ENCODE data around the gene PRSS38. TPM values are rescaled to one million over a fixed set of nuclear protein-coding genes. Genes with fewer than 3 reads are reported as not detected.

Gene PRSS38
- total and polyA plus RNA-seq, 11 donors = not detected

DNA sequence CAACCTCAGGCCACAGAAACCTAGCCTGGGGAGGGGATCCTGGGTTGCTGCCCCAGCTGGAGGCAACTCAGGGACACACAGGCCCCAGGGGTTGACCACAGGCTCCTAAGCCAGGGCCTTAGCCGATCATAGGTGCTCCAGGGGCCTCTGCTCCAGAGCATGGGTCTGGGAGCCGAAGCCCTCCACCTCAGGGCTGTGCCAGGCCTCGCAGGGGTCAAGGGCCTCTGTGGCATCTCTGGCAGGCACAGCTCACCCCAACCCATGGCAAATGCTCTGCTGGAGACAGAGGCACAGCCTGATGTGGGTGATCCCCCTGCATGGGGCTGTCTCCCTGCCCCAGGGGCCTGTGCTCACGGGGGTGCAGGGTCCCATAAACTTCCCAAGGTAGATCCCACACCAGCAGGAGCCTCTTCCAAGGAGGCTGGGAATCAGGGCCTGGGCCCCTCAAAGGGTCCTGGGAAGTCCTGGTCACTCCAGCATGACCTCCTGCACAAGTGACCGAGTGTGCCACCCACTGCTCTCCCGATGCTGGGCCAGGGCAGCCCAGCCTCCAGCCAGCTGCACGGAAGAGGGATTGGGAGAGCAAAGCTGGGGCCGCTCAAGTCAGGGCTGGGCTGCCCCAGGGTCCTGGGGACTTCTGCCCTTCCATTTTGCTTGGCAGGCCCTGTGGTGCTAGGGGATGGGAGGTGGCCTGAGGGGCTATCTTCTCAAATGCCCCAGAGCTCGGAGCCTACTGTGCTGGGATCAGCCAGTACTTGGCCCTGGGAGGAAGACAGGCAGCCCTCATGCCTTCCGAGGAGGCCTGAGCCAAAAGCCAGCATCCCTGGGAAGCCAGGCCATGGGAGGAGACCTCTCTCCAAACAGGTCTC is 22.2 kb upstream of the PRSS38 start:
- Histone ChIP-seq H3K36me3 (no peaks in the 10 kb centered on the region), H3K4me1 (peaks cover 0 to 20% (median 10%) of the 10 kb centered on the region in 12 donors), H3K27ac (peak overlapping the region in 2 of 12 donors; percentile 6 to 50), H3K4me3 (no peak overlapping the region), H3K9me3 (no peaks in the 10 kb centered on the region), H3K27me3 (peaks cover 0 to 9% (median 0%) of the 10 kb centered on the region in 9 donors)
- intact Hi-C loops (cut with DNase I) = no loop called here
- WGBS, 4 donors = 76 to 100% (median 88%) methylated on average over 2 to 10 of the region's 10 CpGs
- peak in 1 of 5 donors; percentile 25 for DNase-seq
- TF ChIP-seq, protein P1, sequence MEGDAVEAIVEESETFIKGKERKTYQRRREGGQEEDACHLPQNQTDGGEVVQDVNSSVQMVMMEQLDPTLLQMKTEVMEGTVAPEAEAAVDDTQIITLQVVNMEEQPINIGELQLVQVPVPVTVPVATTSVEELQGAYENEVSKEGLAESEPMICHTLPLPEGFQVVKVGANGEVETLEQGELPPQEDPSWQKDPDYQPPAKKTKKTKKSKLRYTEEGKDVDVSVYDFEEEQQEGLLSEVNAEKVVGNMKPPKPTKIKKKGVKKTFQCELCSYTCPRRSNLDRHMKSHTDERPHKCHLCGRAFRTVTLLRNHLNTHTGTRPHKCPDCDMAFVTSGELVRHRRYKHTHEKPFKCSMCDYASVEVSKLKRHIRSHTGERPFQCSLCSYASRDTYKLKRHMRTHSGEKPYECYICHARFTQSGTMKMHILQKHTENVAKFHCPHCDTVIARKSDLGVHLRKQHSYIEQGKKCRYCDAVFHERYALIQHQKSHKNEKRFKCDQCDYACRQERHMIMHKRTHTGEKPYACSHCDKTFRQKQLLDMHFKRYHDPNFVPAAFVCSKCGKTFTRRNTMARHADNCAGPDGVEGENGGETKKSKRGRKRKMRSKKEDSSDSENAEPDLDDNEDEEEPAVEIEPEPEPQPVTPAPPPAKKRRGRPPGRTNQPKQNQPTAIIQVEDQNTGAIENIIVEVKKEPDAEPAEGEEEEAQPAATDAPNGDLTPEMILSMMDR (IDR thresholded peaks at IDR 0.05) = no peak
- TF ChIP-seq POLR2A (IDR thresholded peaks at IDR 0.05) = no peak
- ATAC-seq = no peak

DNA sequence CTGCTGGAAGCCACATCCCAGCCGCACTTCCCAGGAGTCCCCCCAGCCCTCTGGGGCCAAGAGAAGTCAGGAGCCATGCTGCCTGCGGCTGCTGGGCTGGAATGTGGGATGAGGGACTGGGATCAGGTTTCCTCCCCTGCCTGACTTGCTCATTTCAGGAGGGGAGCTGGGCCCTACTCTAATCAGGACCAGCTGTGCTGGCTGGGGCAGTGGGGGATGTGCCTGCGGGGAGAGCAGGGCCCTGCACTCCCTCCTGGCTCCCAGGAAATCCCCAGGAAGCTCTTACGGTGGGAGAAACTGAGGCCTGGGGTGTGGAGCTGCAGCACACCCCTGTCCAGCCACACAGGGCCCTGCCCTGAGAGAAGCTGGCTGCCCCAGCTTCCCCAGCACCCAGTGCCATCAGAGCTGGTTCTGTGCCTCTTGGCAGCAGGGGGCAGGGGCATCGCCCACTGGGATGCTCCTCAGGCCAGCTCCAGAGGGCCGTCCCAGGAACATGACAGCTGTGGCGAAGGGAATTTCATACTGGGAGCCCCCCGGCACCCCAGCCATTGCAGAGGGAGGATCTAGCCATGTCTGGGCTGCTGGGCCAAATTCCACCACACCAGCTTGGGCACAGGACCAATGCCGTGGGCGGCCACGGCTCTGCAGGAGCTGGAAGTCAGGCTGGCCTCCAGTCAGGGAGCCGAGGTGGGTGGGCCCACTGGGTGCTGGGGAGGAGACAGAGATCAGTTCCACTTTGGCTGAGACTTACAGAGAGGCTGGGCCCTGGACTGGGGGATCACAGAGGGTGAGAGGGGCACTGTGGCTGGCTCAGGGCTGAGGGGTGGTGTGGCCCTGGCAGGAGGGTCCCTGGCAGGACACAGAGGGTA is 21.3 kb upstream of the PRSS38 start:
- H3K4me3 ChIP-seq = no peak overlapping the region
- DNase-seq (peak in 4 of 5 donors; percentile 61 to 81 (median 70)), ATAC-seq (peak; percentile 19 to 77 (median 54))
- no peaks in the 10 kb centered on the region for H3K9me3 ChIP-seq
- no peak for TF ChIP-seq POLR2A (IDR thresholded peaks at IDR 0.05)
- TF ChIP-seq, protein P1 (IDR thresholded peaks at IDR 0.05) = no peak
- H3K4me1 ChIP-seq = peaks cover 0 to 14% (median 7%) of the 10 kb centered on the region in 12 donors
- H3K27ac ChIP-seq = peak overlapping the region in 4 of 12 donors; percentile 6 to 50 (median 23)
- intact Hi-C loops (cut with DNase I) = no loop called here
- H3K36me3 ChIP-seq = no peaks in the 10 kb centered on the region
- WGBS, 4 donors = 49 to 66% (median 61%) methylated on average over 7 to 12 of the region's 12 CpGs
- peaks cover 0 to 4% (median 0%) of the 10 kb centered on the region in 9 donors for H3K27me3 ChIP-seq

DNA sequence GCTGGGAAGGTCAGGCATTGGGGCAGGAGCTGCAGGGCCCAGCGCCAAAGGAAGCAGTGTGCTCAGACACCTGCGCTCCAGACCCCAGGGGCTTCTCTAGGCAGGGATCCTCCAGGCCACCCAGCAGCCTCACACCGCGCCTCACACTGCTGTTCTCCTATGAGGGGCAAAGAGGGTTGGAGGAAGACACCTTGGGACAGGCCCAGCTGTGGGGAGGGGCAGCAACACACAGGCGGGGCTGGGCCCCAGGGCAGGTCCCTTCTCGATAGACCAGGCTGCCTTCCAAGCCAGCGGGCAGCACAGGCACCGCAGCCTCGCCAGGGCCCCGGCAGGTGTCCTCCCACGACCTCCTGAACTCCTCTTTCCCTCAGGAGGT is 20.7 kb upstream of the PRSS38 start:
- peak overlapping the region in 1 of 12 donors; percentile 15 for H3K27ac ChIP-seq
- peaks cover 0 to 4% (median 0%) of the 10 kb centered on the region in 9 donors for H3K27me3 ChIP-seq
- H3K4me1 ChIP-seq = peaks cover 0 to 14% (median 7%) of the 10 kb centered on the region in 12 donors
- TF ChIP-seq, protein P1 (IDR thresholded peaks at IDR 0.05) = no peak
- TF ChIP-seq POLR2A (IDR thresholded peaks at IDR 0.05) = no peak
- H3K9me3 ChIP-seq = no peaks in the 10 kb centered on the region
- intact Hi-C loops (cut with DNase I) = no loop called here
- no peaks in the 10 kb centered on the region for H3K36me3 ChIP-seq
- WGBS, 4 donors = 42 to 75% (median 63%) methylated on average over 9 to 11 of the region's 11 CpGs
- DNase-seq (no peak), ATAC-seq (no peak)
- no peak overlapping the region for H3K4me3 ChIP-seq

DNA sequence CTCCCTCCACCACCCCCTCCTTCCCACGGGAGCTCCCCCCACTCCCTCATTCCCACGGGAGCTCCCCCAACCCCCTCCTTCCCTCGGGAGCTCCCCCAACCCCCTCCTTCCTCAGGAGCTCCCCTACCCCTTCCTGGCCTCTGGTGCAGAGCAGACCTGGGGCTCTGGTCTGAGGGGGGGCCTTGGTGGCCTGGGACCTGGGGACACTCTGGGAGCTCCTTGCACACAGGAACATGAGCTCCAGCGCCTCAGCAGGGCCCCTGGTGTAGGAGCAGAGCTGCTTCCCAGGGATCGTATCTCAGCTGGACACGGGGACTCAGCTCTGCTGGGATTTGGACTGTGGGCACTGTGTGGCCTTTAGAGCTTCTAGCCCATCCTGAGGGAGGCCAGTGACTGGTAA is 19.7 kb upstream of the PRSS38 start:
- intact Hi-C loops (cut with DNase I) = no loop called here
- peaks cover 0 to 14% (median 7%) of the 10 kb centered on the region in 12 donors for H3K4me1 ChIP-seq
- DNase-seq = no peak
- no peak overlapping the region for H3K27ac ChIP-seq
- 55 to 64% (median 62%) methylated on average over 5 to 6 of the region's 6 CpGs for WGBS, 4 donors
- peaks cover 0 to 4% (median 0%) of the 10 kb centered on the region in 9 donors for H3K27me3 ChIP-seq
- TF ChIP-seq, protein P1 (IDR thresholded peaks at IDR 0.05) = no peak
- no peak for TF ChIP-seq POLR2A (IDR thresholded peaks at IDR 0.05)
- H3K9me3 ChIP-seq = no peaks in the 10 kb centered on the region
- H3K4me3 ChIP-seq = no peak overlapping the region
- ATAC-seq = no peak
- no peaks in the 10 kb centered on the region for H3K36me3 ChIP-seq
